M059J (cell line): ENCODE data around the gene CCSER2. TPM values are rescaled to one million over a fixed set of nuclear protein-coding genes. Genes with fewer than 3 reads are reported as not detected.
"Not testable (repeated sequence)": the region's sequence is repeated elsewhere in the genome, so short reads cannot be mapped to it uniquely, and the experiment has no call there.

Experiments used
- DNase-seq: peaks from one replicate; pipeline ENCODE4 v3.0.0-alpha.2; 2012; ENCODE audit warnings: low read depth
- total RNA-seq: library from RNA; depleted of rRNA; stranded (reverse); fragments of >200 nt; shearing (Covaris generic); gene quantifications from 2 replicates; pipeline ENCODE4 v1.2.3, GENCODE V29; 2014

The CCSER2 gene
- total RNA-seq, 1 experiment from 2014 or later, result 18.3 TPM

GRCh38 chr10:84447701-84448400, 119.5 kb downstream of the CCSER2 start:
- DNase-seq, result no peak

GRCh38 chr10:84449351-84449750, 121.0 kb downstream of the CCSER2 start:
- DNase-seq, result not testable (repeated sequence)

GRCh38 chr10:84452003-84452402, 123.6 kb downstream of the CCSER2 start:
- DNase-seq, result peak; percentile 2

GRCh38 chr10:84453303-84453702, 124.9 kb downstream of the CCSER2 start:
- DNase-seq, result no peak

- DNase-seq, result no peak
Measured at GRCh38 chr10:84456126-84456525, 127.7 kb downstream of the CCSER2 start.

- no peak for DNase-seq
Measured at GRCh38 chr10:84460520-84460919, 132.1 kb downstream of the CCSER2 start.

GRCh38 chr10:84469470-84469869, 141.1 kb downstream of the CCSER2 start:
- DNase-seq, result no peak

GRCh38 chr10:84473136-84473535, 144.7 kb downstream of the CCSER2 start:
- no peak for DNase-seq

- no peak for DNase-seq
Measured at GRCh38 chr10:84477398-84478128, 149.2 kb downstream of the CCSER2 start.

GRCh38 chr10:84478151-84478550, 149.8 kb downstream of the CCSER2 start:
- no peak for DNase-seq

GRCh38 chr10:84478679-84479078, 150.3 kb downstream of the CCSER2 start:
- no peak for DNase-seq

GRCh38 chr10:84484541-84484940, 156.2 kb downstream of the CCSER2 start:
- no peak for DNase-seq

- DNase-seq, result peak; percentile 32
Measured at GRCh38 chr10:84493361-84493760, 165.0 kb downstream of the CCSER2 start.

- DNase-seq, result peak; percentile 86
Measured at GRCh38 chr10:84493951-84494848, 165.8 kb downstream of the CCSER2 start.

GRCh38 chr10:84494849-84495180, 166.4 kb downstream of the CCSER2 start:
- DNase-seq, result no peak

- DNase-seq, result no peak
Measured at GRCh38 chr10:84497978-84498377, 169.6 kb downstream of the CCSER2 start.

GRCh38 chr10:84499039-84499438, 170.7 kb downstream of the CCSER2 start:
- DNase-seq, result not testable (repeated sequence)

GRCh38 chr10:84499846-84500245, 171.5 kb downstream of the CCSER2 start:
- no peak for DNase-seq

- peak; percentile 26 for DNase-seq
Measured at GRCh38 chr10:84510121-84510520, 181.7 kb downstream of the CCSER2 start.

- no peak for DNase-seq
Measured at GRCh38 chr10:84511106-84511505, 182.7 kb downstream of the CCSER2 start.

GRCh38 chr10:84511709-84512285, 183.4 kb downstream of the CCSER2 start:
- DNase-seq, result no peak

GRCh38 chr10:84517554-84517953, 189.2 kb downstream of the CCSER2 start:
- no peak for DNase-seq
